Endothelial cell of umbilical vein (primary cell): ENCODE data around the gene SCP2. TPM values are rescaled to one million over a fixed set of nuclear protein-coding genes. Genes with fewer than 3 reads are reported as not detected.

Source experiments
- BruUV-seq: library from RNA; stranded (reverse); fragments of 400-500 nt; replicated peaks from 2 replicates; lab custom pipeline; 2021; lab: Mats Ljungman, UMichigan
- CTCF ChIA-PET: fragments of 300-600, 350-600 bp; sonication (Branson Sonifier 250); formaldehyde crosslinking; loops from one replicate; lab custom pipeline; 2021; ENCODE audit warnings: antibody characterized with exemption, inconsistent platforms; lab: Charles Lee
- POLR2A ChIA-PET: fragments of 300-600, 350-600 bp; sonication (Branson Sonifier 250); formaldehyde crosslinking; loops from one replicate; lab custom pipeline; 2021; ENCODE audit warnings: antibody characterized with exemption, inconsistent platforms; lab: Charles Lee
- DNase-seq: peaks from one replicate; pipeline ENCODE4 v3.0.0-alpha.2; 2011; ENCODE audit warnings: low read depth, low spot score
- FAIRE-seq: peaks from 2 replicates; lab custom pipeline; 2011; peaks lifted over from hg19 to GRCh38; lab: Jason Lieb, UNC
- H2AFZ ChIP-seq: 2 replicates; pipeline ENCODE4 v1.6.0; 2012; ENCODE audit warnings: low read depth, low read length, control low read depth, inconsistent platforms
- H3K27ac ChIP-seq: 2 replicates; pipeline ENCODE4 v1.5.1; 2011; ENCODE audit warnings: low read depth, mild to moderate bottlenecking, control low read depth, low read length, moderate library complexity; ENCODE audit not compliant: insufficient read depth
- H3K27me3 ChIP-seq, 2 experiments: 2 replicates each; pipeline versions ENCODE4 v1.6.0 to v1.6.1; 2011; ENCODE audit warnings: low read length in 2 of 2, mixed read lengths in 1 of 2; ENCODE audit not compliant: control insufficient read depth in 2 of 2, insufficient read depth in 2 of 2
- H3K36me3 ChIP-seq, 2 experiments: 2 replicates in 1 of 2; 3 replicates in 1 of 2; pipeline ENCODE4 v1.5.1; 2011; ENCODE audit warnings: low read length in 2 of 2, mild to moderate bottlenecking in 1 of 2, moderate library complexity in 1 of 2; ENCODE audit not compliant: control insufficient read depth in 2 of 2, insufficient read depth in 2 of 2; ENCODE audit errors: extremely low read depth in 1 of 2
- H3K4me1 ChIP-seq: 3 replicates; pipeline ENCODE4 v1.5.1; 2011; ENCODE audit warnings: mild to moderate bottlenecking, low read length; ENCODE audit not compliant: control insufficient read depth, insufficient read depth; ENCODE audit errors: extremely low read depth
- H3K4me2 ChIP-seq: 2 replicates; pipeline ENCODE4 v1.6.1; 2011; ENCODE audit warnings: low read length, control low read depth, mixed read lengths; ENCODE audit not compliant: insufficient read depth
- H3K4me3 ChIP-seq, 3 experiments: fragments of 200-600 bp in 1 of 3; sonication (generic), shearing (Covaris generic) in 1 of 3; replicated peaks in 1 of 3; 2 replicates each; pipeline ENCODE4 v1.5.1; 2011 to 2016; ENCODE audit warnings: control low read depth in 3 of 3, low read length in 3 of 3, mild to moderate bottlenecking in 2 of 3, inconsistent platforms in 1 of 3, low read depth in 1 of 3, moderate library complexity in 1 of 3; ENCODE audit not compliant: insufficient read depth in 1 of 3
- H3K79me2 ChIP-seq: 2 replicates; pipeline ENCODE4 v1.6.0; 2012; ENCODE audit warnings: low read length, inconsistent platforms; ENCODE audit not compliant: control insufficient read depth, insufficient read depth
- H3K9ac ChIP-seq: replicated peaks from 2 replicates; pipeline ENCODE3; 2011; ENCODE audit warnings: low read length, control low read depth; ENCODE audit not compliant: insufficient read depth; ENCODE audit errors: extremely low read depth
- H3K9me1 ChIP-seq: replicated peaks from 3 replicates; pipeline ENCODE4 v1.6.0; 2011; ENCODE audit warnings: mild to moderate bottlenecking, low read length; ENCODE audit not compliant: control insufficient read depth, insufficient read depth; ENCODE audit errors: extremely low read depth
- H3K9me3 ChIP-seq: replicated peaks from 2 replicates; pipeline ENCODE4 v1.5.1; 2012; ENCODE audit warnings: low read length, inconsistent platforms; ENCODE audit not compliant: control insufficient read depth, insufficient read depth
- H4K20me1 ChIP-seq: replicated peaks from 2 replicates; pipeline ENCODE3; 2011; ENCODE audit warnings: mild to moderate bottlenecking, low read length; ENCODE audit not compliant: control insufficient read depth, insufficient read depth; ENCODE audit errors: extremely low read depth
- EZH2 ChIP-seq: IDR thresholded peaks from 2 replicates; pipeline ENCODE4 v1.6.1; 2012; ENCODE audit warnings: borderline replicate concordance, low read depth, mild to moderate bottlenecking, moderate library complexity, low read length, inconsistent platforms; ENCODE audit not compliant: severe bottlenecking
- FOS ChIP-seq: IDR thresholded peaks from 2 replicates; pipeline ENCODE4 v1.6.1; 2011; ENCODE audit warnings: mild to moderate bottlenecking, low read length, moderate library complexity, borderline replicate concordance; ENCODE audit not compliant: insufficient read depth
- GATA2 ChIP-seq: IDR thresholded peaks from 2 replicates; pipeline ENCODE4 v1.7.0; 2011; ENCODE audit warnings: low read depth, mild to moderate bottlenecking, moderate library complexity, mixed read lengths, low read length; ENCODE audit not compliant: insufficient read length, insufficient read depth
- JUN ChIP-seq: IDR thresholded peaks from 2 replicates; pipeline ENCODE4 v1.6.1; 2011; ENCODE audit warnings: borderline replicate concordance, low read depth; ENCODE audit not compliant: insufficient read length, insufficient read depth
- MYC ChIP-seq: IDR thresholded peaks from one replicate; pipeline ENCODE4 v1.6.1; 2011; ENCODE audit warnings: mild to moderate bottlenecking, low read depth, low read length
- POLR2A ChIP-seq: IDR thresholded peaks from 2 replicates; pipeline ENCODE4 v1.6.1; 2012; ENCODE audit warnings: low read depth, mild to moderate bottlenecking, control low read depth, low read length
- POLR2AphosphoS5 ChIP-seq: IDR thresholded peaks from 2 replicates; pipeline ENCODE4 v1.6.1; 2012; ENCODE audit warnings: low read depth, mild to moderate bottlenecking, control low read depth, low read length, moderate library complexity; ENCODE audit not compliant: insufficient read depth
- dilution Hi-C: fragments of 300-500 bp; cut with MboI; formaldehyde crosslinking; loops from one replicate; pipeline ENCODE4 v1.15.0; 2019; ENCODE audit warnings: low sequenced_read_pairs; ENCODE audit not compliant: extremely low pct_ligation_motif_present
- intact Hi-C: fragments of 100-400 bp; cut with micrococcal nuclease; formaldehyde crosslinking; loops from one replicate; pipeline ENCODE4 v1.10.0; 2022
- polyA plus RNA-seq, 4 experiments: library from polyadenylated mRNA; depleted of rRNA in 3 of 4; stranded (reverse) in 3 of 4; unstranded in 1 of 4; fragments of >200 nt; gene quantifications; 2 replicates each; pipeline versions ENCODE4 v1.2.1 to v1.2.3, GENCODE V29; 2011 to 2012; ENCODE audit warnings: missing spikeins in 1 of 4
- total RNA-seq: library from RNA; stranded (reverse); gene quantifications from 2 replicates; pipeline ENCODE4 v1.2.3, GENCODE V29; 2021
- TF ChIP-seq, protein P1 (sequence below): IDR thresholded peaks from 2 replicates; pipeline ENCODE4 v1.6.1; 2011; ENCODE audit not compliant: insufficient read depth, insufficient read length
- TF ChIP-seq, protein P2 (sequence below), 2 donors: IDR thresholded peaks; 1 replicate in 1 of 2; 2 replicates in 1 of 2; pipeline ENCODE4 v1.5.1; 2011; ENCODE audit warnings: low read length in 2 of 2, mild to moderate bottlenecking in 2 of 2, moderate library complexity in 2 of 2, control low read depth in 1 of 2, inconsistent platforms in 1 of 2, low read depth in 1 of 2; ENCODE audit not compliant: insufficient read depth in 1 of 2; ENCODE audit errors: extremely low read depth in 1 of 2

The SCP2 gene
- total and polyA plus RNA-seq, 2 donors (not counting 3 experiments of a cell fraction or from before 2014, with no cell fraction given), result 42.4 to 92.7 TPM

DNA sequence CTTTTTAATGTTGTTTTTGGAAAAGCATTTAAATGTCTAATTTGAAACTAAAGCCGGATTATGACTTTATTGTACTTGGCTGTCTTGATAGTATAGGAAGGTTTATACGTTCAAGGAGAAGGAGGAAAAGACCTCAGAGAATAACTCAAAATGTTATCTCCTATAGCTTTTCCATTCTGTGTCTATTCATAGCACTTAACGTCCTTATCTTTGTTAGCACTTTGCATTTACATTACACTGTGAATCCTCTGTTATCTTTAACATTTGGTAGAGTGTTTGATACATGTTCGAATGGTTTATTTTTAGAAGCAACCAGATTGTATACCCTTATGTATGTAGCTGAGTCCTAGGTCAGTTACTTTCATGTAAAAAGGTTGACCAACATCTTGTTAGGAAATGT is 84.1 kb downstream of the SCP2 start:
- Histone ChIP-seq H3K27me3 (no peaks in the 10 kb centered on the region), H3K36me3 (no peaks in the 10 kb centered on the region), H3K4me1 (peaks cover 7% of the 10 kb centered on the region), H3K79me2 (peaks cover 10% of the 10 kb centered on the region), H3K27ac (no peak overlapping the region), H3K9me3 (no peaks in the 10 kb centered on the region), H3K4me3 (no peak overlapping the region), H3K4me2 (no peak overlapping the region), H2AFZ (no peak overlapping the region), H4K20me1 (no peaks in the 10 kb centered on the region), H3K9ac (no peak overlapping the region), H3K9me1 (peaks cover 3% of the 10 kb centered on the region)
- CTCF ChIA-PET, result interaction anchor here (1.0 to 1.1 kb wide), 2 partner anchors 11 kb away, joined by 3 read pairs; no protein-coding TSS in a partner anchor
- intact Hi-C loops (no loop called here), dilution Hi-C loops (no loop called here)
- BruUV-seq, result no TSS peak
- FAIRE-seq (no peak), DNase-seq (no peak)
- TF ChIP-seq FOS, result no peak
- TF ChIP-seq, protein P1, sequence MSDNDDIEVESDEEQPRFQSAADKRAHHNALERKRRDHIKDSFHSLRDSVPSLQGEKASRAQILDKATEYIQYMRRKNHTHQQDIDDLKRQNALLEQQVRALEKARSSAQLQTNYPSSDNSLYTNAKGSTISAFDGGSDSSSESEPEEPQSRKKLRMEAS, result no peak
- TF ChIP-seq GATA2, result no peak
- no peak for TF ChIP-seq POLR2A
- TF ChIP-seq POLR2AphosphoS5, result no peak
- TF ChIP-seq MYC, result no peak
- no peak for TF ChIP-seq JUN
- no peak for TF ChIP-seq EZH2
- TF ChIP-seq, protein P2, sequence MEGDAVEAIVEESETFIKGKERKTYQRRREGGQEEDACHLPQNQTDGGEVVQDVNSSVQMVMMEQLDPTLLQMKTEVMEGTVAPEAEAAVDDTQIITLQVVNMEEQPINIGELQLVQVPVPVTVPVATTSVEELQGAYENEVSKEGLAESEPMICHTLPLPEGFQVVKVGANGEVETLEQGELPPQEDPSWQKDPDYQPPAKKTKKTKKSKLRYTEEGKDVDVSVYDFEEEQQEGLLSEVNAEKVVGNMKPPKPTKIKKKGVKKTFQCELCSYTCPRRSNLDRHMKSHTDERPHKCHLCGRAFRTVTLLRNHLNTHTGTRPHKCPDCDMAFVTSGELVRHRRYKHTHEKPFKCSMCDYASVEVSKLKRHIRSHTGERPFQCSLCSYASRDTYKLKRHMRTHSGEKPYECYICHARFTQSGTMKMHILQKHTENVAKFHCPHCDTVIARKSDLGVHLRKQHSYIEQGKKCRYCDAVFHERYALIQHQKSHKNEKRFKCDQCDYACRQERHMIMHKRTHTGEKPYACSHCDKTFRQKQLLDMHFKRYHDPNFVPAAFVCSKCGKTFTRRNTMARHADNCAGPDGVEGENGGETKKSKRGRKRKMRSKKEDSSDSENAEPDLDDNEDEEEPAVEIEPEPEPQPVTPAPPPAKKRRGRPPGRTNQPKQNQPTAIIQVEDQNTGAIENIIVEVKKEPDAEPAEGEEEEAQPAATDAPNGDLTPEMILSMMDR (IDR thresholded peaks at IDR 0.05; ENCODE audit: extremely low read depth in 1 of 2, insufficient read depth in 1 of 2, low read depth in 1 of 2, low read length in 2 of 2), result no peak
- POLR2A ChIA-PET, result no interaction called here
